B cell (primary cell): Measurements from ENCODE around the gene PRKCA.

Experiments
- CTCF ChIP-seq: fragments of 200-600 bp; IDR thresholded peaks from one replicate; pipeline ENCODE4 v1.8.0; 2022; ENCODE audit warnings: antibody characterized with exemption, mild to moderate bottlenecking
- EZH2 ChIP-seq: IDR thresholded peaks from 2 replicates; pipeline ENCODE4 v1.6.1; 2012; ENCODE audit warnings: borderline replicate concordance, low read depth, mild to moderate bottlenecking, moderate library complexity, low read length; ENCODE audit not compliant: insufficient read depth, poor library complexity, severe bottlenecking

- no peak for TF ChIP-seq CTCF
- no peak for TF ChIP-seq EZH2
Observed at GRCh38 chr17:66748578-66748977, 446.2 kb downstream of the PRKCA start.
